ENCODE data around the gene TLR2.

The TLR2 gene

GRCh38 chr4:153684182-153684970 lies at the start of gene TLR2:
TLR2 (plus strand) TSS chr4:153684280; CDS start chr4:153702908, 18,628 bp downstream.
- DNase-seq, result peak; percentile 57

- no peak for DNase-seq
Observed at GRCh38 chr4:153634738-153635353, 49.2 kb upstream of the TLR2 start.

DNA sequence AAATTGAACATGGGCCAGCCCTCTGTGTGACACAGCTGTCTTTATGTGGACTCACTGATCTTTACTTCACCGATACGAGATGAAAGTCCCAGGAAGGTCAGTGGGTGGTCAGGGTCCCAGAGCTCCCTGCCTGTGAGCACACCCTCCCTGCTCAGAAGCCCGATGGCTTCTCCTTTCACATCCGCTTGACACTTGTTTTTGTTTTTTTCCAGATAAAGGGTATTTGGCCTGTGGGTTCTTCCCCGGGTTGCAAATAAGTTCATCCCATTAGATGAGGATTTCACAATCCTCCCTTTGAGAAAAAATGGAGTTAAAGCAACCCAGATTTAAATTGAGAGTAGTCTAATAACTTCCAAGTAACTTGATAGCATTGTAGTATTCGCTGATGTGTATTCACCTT lies 48.2 kb upstream of the TLR2 start:
- DNase-seq, result no peak

GRCh38 chr4:153637201-153637600 lies 46.9 kb upstream of the TLR2 start:
- DNase-seq, result no peak

GRCh38 chr4:153638011-153638410 lies 46.1 kb upstream of the TLR2 start:
- DNase-seq, result no peak

- no peak for DNase-seq
Observed at GRCh38 chr4:153638999-153639398, 45.1 kb upstream of the TLR2 start.

GRCh38 chr4:153639833-153640802 lies 44.0 kb upstream of the TLR2 start:
- no peak for DNase-seq

GRCh38 chr4:153641532-153641931 lies 42.5 kb upstream of the TLR2 start:
- DNase-seq, result no peak

GRCh38 chr4:153643406-153644383 lies 40.4 kb upstream of the TLR2 start:
- DNase-seq, result no peak

DNA sequence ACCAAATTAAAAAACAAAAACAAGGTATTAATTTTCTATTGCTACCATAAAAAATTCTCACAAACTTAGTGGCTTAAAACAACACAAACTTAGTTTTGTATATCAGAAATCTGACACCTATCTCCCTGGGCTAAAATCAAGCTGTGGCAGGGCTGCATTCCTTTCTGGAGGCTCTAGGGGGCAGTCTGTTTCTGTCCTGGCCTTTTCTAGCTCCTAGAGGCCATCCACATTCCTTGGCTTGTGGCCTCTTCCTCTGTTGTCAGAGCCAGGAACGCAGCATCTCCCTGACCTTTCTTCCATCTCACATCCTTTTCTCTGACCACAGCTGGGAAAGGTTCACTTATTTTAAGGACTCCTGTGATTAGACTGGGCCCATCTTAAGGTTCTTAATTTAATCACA lies 38.9 kb upstream of the TLR2 start:
- DNase-seq, result no peak

- DNase-seq, result no peak
Observed at GRCh38 chr4:153646261-153646660, 37.8 kb upstream of the TLR2 start.

GRCh38 chr4:153646978-153647377 lies 37.1 kb upstream of the TLR2 start:
- DNase-seq, result no peak

DNA sequence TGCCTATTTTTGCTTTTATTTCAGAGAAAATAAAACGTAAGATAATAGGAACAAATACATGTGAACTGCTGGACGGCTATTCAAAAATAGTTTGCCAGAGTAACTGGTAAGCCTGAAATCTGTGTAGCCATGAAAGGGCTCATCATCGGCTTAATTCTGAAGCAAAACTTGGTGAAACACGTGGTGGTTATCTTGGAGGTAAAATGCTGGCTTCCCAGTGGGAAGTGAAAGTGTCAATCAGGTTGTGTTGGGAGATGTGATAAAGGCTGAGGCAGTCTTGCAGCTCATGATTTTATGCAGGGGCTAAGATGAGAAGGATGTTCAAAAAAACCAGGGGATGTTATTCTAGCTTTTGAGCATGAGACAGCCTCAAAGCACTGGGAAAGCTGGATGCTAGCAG lies 36.1 kb upstream of the TLR2 start:
- no peak for DNase-seq

- no peak for DNase-seq
Observed at GRCh38 chr4:153649572-153649991, 34.5 kb upstream of the TLR2 start.

- no peak for DNase-seq
Observed at GRCh38 chr4:153651116-153651515, 33.0 kb upstream of the TLR2 start.

GRCh38 chr4:153651587-153651986 lies 32.5 kb upstream of the TLR2 start:
- no peak for DNase-seq

- no peak for DNase-seq
Observed at GRCh38 chr4:153652051-153652784, 31.9 kb upstream of the TLR2 start.

DNA sequence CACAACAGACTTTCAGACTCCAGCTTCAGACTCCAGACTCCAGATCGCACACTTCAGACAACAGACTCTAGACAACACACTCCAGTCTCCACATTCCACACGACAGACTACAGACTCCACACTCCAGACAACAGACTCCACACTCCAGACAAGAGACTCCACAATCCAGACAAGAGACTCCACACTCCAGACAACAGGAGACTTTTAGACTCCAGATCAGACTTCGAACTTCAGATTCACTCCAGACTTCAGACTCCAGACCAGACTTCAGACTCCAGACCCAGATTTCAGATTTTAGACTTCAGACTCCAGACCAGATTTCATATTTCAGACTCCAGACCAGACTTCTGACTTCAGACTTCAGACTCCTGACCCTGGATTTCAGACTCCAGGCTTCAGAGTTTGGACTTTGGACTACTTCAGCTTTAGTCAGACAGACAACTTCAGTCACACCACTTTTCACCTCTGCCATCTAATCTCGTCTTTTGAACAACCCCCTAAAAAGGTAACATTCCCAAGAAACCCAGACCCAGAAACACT lies 29.0 kb upstream of the TLR2 start:
- no peak for DNase-seq

GRCh38 chr4:153655928-153656327 lies 28.2 kb upstream of the TLR2 start:
- DNase-seq, result no peak

DNA sequence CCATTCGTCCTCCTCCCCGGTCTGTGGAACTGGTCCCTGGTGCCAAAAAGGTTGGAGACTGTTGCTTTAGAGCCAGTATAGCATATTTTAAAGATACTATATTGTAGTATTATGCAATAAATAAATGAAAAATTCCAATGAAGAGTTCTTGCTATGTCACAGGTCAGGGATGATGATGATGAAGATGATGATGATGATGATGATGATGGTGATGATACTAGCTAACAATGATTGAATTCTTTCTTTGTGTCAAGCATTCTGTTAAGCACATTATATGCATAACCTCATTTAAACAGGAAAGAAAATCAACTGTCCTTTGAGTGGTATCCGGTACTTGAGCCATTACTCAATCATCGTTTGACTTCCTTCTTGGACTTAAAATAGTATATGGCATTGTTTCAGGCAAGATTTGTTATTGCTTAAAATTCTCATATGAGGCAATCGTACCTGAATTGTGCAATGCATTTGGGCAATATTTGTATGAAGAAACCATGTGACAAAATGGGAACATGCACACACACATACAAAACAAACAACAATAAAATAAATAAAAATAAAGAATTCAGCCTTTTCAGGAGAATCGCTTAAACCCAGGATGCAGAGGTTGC lies 22.8 kb upstream of the TLR2 start:
- DNase-seq, result no peak

DNA sequence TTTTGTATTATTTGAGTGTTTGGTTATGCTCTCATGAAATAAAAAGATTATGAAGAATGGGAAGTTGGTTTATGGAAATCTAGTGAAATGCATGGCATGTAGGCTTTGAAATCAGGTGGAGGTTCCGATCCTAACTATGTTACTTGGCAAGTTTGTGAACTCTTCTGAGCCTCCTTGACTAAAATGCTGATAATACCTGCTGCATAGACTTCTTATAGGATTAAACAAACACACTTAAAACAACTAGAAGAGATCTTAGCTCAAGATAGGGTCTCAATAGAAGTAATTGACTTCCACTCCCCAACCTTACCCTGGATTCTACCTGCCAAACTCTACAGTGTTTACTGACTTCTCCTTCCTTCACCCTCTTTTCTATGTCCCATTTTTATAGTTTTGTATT lies 22.2 kb upstream of the TLR2 start:
- DNase-seq, result no peak
